GM23338 (cell line): Measurements from ENCODE around the gene GALK1. TPM values are rescaled to one million over a fixed set of nuclear protein-coding genes. Genes with fewer than 3 reads are reported as not detected.

Experiments used
- ATAC-seq: fragments of 200-7000 bp; cut with Tn5 transposase; 3 replicates; pipeline ENCODE4 v1.9.1; 2020
- DNase-seq: peaks from one replicate; pipeline ENCODE4 v3.0.0-alpha.2; 2015; ENCODE audit warnings: low spot score
- H2AFZ ChIP-seq: fragments of 200-600 bp; sonication (generic); 2 replicates; pipeline ENCODE4 v1.8.0; 2016; ENCODE audit warnings: antibody characterized with exemption, mild to moderate bottlenecking, moderate library complexity
- H3F3A ChIP-seq: fragments of 200-600 bp; sonication (generic); replicated peaks from 2 replicates; pipeline ENCODE4 v1.8.0; 2017; ENCODE audit warnings: antibody characterized with exemption, mixed run types, low read depth
- H3K27ac ChIP-seq: fragments of 200-600 bp; sonication (generic); 2 replicates; pipeline ENCODE4 v1.6.1; 2016; ENCODE audit warnings: low read depth
- H3K27me3 ChIP-seq: fragments of 200-600 bp; sonication (generic); 2 replicates; pipeline ENCODE4 v1.8.0; 2016; ENCODE audit warnings: mild to moderate bottlenecking, mixed run types, moderate library complexity; ENCODE audit not compliant: insufficient read depth
- H3K36me3 ChIP-seq: fragments of 200-600 bp; sonication (generic); 2 replicates; pipeline ENCODE4 v1.8.0; 2016; ENCODE audit warnings: mild to moderate bottlenecking; ENCODE audit not compliant: insufficient read depth
- H3K4me1 ChIP-seq: fragments of 200-600 bp; sonication (generic); 2 replicates; pipeline ENCODE4 v1.8.0; 2016; ENCODE audit warnings: mild to moderate bottlenecking, moderate library complexity; ENCODE audit not compliant: insufficient read depth
- H3K4me2 ChIP-seq: fragments of 200-600 bp; sonication (generic); 2 replicates; pipeline ENCODE4 v1.7.1; 2017; ENCODE audit warnings: mixed run types
- H3K4me3 ChIP-seq: fragments of 200-600 bp; sonication (generic); 2 replicates; pipeline ENCODE4 v1.6.1; 2016; ENCODE audit warnings: mixed run types
- H3K79me2 ChIP-seq: fragments of 200-600 bp; sonication (generic); replicated peaks from 2 replicates; pipeline ENCODE4 v1.8.0; 2017; ENCODE audit warnings: mild to moderate bottlenecking; ENCODE audit not compliant: insufficient read depth
- H3K9me2 ChIP-seq: fragments of 200-600 bp; sonication (generic); 2 replicates; pipeline ENCODE4 v1.8.0; 2017; ENCODE audit not compliant: insufficient read depth
- H4K20me1 ChIP-seq: fragments of 200-600 bp; sonication (generic); replicated peaks from 2 replicates; pipeline ENCODE4 v1.8.0; 2017; ENCODE audit warnings: mild to moderate bottlenecking; ENCODE audit not compliant: insufficient read depth
- H3K27ac Mint-ChIP-seq: 2 replicates; pipeline ENCODE4 v1.8.0; 2020; ENCODE audit warnings: inconsistent platforms, mild to moderate bottlenecking, moderate library complexity, mixed read lengths
- H3K27me3 Mint-ChIP-seq: 3 replicates; pipeline ENCODE4 v1.8.0; 2022; ENCODE audit warnings: low read depth, mild to moderate bottlenecking, moderate library complexity, mixed read lengths, inconsistent platforms; ENCODE audit not compliant: insufficient read depth, poor library complexity
- H3K36me3 Mint-ChIP-seq: 3 replicates; pipeline ENCODE4 v1.8.0; 2021; ENCODE audit warnings: low read depth, mild to moderate bottlenecking, inconsistent platforms, moderate library complexity, mixed read lengths
- H3K4me1 Mint-ChIP-seq: 3 replicates; pipeline ENCODE4 v1.8.0; 2020; ENCODE audit warnings: mild to moderate bottlenecking, inconsistent platforms, mixed read lengths
- H3K4me3 Mint-ChIP-seq: 3 replicates; pipeline ENCODE4 v1.8.0; 2021; ENCODE audit warnings: moderate library complexity, mild to moderate bottlenecking, inconsistent platforms, mixed read lengths
- H3K9me3 Mint-ChIP-seq: 3 replicates; pipeline ENCODE4 v1.8.0; 2020; ENCODE audit warnings: moderate library complexity, mild to moderate bottlenecking, inconsistent platforms, mixed read lengths
- CREB1 ChIP-seq: fragments of 250-450 bp; sonication (Bioruptor Pico); IDR thresholded peaks from 2 replicates; pipeline ENCODE4 v1.5.0; 2020; ENCODE audit warnings: low read depth, mild to moderate bottlenecking, moderate library complexity
- JUNB ChIP-seq: IDR thresholded peaks from one replicate; pipeline ENCODE4 v1.6.1; 2016; ENCODE audit warnings: antibody characterized with exemption; ENCODE audit not compliant: unreplicated experiment
- NANOG ChIP-seq: IDR thresholded peaks from 2 replicates; pipeline ENCODE4 v1.6.1; 2016; ENCODE audit warnings: antibody characterized with exemption, borderline replicate concordance
- POLR2AphosphoS5 ChIP-seq: IDR thresholded peaks from 2 replicates; pipeline ENCODE4 v1.6.1; 2016; ENCODE audit warnings: antibody characterized with exemption, low read depth
- STAT1 ChIP-seq: IDR thresholded peaks from one replicate; pipeline ENCODE4 v1.6.1; 2016; ENCODE audit warnings: antibody characterized with exemption; ENCODE audit not compliant: unreplicated experiment
- polyA plus RNA-seq: library from polyadenylated mRNA; unstranded; fragments of >200 nt; fragmentation: Nextera tagmentation; extraction: Ambion mirVana; gene quantifications from 2 replicates; pipeline ENCODE4 v1.2.1, GENCODE V29; 2016
- total RNA-seq: library from RNA; depleted of rRNA; stranded (reverse); fragments of >200 nt; shearing (Covaris generic); gene quantifications from 2 replicates; pipeline ENCODE4 v1.2.3, GENCODE V29; 2014
- TF ChIP-seq, protein P1 (sequence below), 2 experiments: fragments of 200-600 bp in 1 of 2; sonication (generic) in 1 of 2; conservative IDR thresholded peaks; 2 replicates each; pipeline versions ENCODE4 v1.5.1 to v1.6.1; 2016 to 2017; ENCODE audit warnings: antibody characterized with exemption in 2 of 2, low read depth in 2 of 2, mild to moderate bottlenecking in 2 of 2, moderate library complexity in 1 of 2

GALK1 gene
- total and polyA plus RNA-seq, 2 experiments from 2014 or later, result 30.5 to 31.7 TPM

DNA sequence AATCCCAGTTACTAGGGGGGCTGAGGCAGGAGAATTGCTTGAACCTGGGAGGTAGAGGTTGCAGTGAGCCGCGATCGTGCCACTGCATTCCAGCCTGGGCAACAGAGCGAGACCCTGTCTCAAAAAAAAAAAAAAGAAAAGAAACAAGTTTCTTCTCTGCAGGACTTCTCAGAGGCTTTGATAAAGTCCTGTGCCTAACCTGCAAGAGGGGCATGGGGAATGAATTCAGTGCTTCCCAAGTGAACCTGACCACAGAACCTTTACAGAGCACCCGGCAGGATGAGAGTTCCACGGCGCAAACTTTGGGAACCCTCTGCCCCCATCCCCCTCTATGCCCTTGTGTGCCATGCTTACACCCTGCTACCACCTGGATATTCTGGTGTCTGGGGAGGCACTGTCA is 25.8 kb downstream of the GALK1 start:
- Mint-ChIP-seq H3K4me3 (no peak overlapping the region), H3K4me1 (0 out of 3 replicates have a peak, but pooled peaks cover 6% of the 10 kb centered on the region), H3K27ac (no peak overlapping the region), H3K36me3 (no peaks in the 10 kb centered on the region; the same call in 2 of the 3 replicates), H3K9me3 (no peaks in the 10 kb centered on the region), H3K27me3 (peaks cover 6% of the 10 kb centered on the region)
- ATAC-seq (no peak), DNase-seq (no peak)
- H3K36me3 ChIP-seq, result no peaks in the 10 kb centered on the region
- H3K4me3 ChIP-seq, result no peak overlapping the region
- H3K27ac ChIP-seq, result no peak overlapping the region
- no peaks in the 10 kb centered on the region for H3K4me1 ChIP-seq
- H3K79me2 ChIP-seq, result no peaks in the 10 kb centered on the region
- no peak overlapping the region for H3K4me2 ChIP-seq
- no peaks in the 10 kb centered on the region for H3K9me2 ChIP-seq
- H4K20me1 ChIP-seq, result no peaks in the 10 kb centered on the region
- H3K27me3 ChIP-seq, result no peaks in the 10 kb centered on the region
- H3F3A ChIP-seq, result no peaks in the 10 kb centered on the region
- H2AFZ ChIP-seq, result no peak overlapping the region
- TF ChIP-seq JUNB (no peak), POLR2AphosphoS5 (no peak), STAT1 (no peak)
- TF ChIP-seq, protein P1, sequence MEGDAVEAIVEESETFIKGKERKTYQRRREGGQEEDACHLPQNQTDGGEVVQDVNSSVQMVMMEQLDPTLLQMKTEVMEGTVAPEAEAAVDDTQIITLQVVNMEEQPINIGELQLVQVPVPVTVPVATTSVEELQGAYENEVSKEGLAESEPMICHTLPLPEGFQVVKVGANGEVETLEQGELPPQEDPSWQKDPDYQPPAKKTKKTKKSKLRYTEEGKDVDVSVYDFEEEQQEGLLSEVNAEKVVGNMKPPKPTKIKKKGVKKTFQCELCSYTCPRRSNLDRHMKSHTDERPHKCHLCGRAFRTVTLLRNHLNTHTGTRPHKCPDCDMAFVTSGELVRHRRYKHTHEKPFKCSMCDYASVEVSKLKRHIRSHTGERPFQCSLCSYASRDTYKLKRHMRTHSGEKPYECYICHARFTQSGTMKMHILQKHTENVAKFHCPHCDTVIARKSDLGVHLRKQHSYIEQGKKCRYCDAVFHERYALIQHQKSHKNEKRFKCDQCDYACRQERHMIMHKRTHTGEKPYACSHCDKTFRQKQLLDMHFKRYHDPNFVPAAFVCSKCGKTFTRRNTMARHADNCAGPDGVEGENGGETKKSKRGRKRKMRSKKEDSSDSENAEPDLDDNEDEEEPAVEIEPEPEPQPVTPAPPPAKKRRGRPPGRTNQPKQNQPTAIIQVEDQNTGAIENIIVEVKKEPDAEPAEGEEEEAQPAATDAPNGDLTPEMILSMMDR (conservative IDR thresholded peaks at IDR 0.05; ENCODE audit: low read depth in 2 of 2), result no peak

GRCh38 chr17:75738218-75738802 is 26.7 kb downstream of the GALK1 start:
- no peaks in the 10 kb centered on the region for H3K9me3 Mint-ChIP-seq
- H3K4me3 ChIP-seq, result no peak overlapping the region
- no peaks in the 10 kb centered on the region; the same call in 2 of the 3 replicates for H3K36me3 Mint-ChIP-seq
- H3F3A ChIP-seq, result no peaks in the 10 kb centered on the region
- H3K79me2 ChIP-seq, result no peaks in the 10 kb centered on the region
- H3K36me3 ChIP-seq, result no peaks in the 10 kb centered on the region
- no peak overlapping the region for H3K4me2 ChIP-seq
- TF ChIP-seq JUNB (no peak), CREB1 (CRISPR knock-in tag) (no peak), NANOG (no peak)
- TF ChIP-seq, protein P1 (conservative IDR thresholded peaks at IDR 0.05; ENCODE audit: low read depth in 2 of 2), result no peak
- H3K27ac Mint-ChIP-seq, result peak overlapping the region; percentile 91
- H4K20me1 ChIP-seq, result no peaks in the 10 kb centered on the region
- H2AFZ ChIP-seq, result no peak overlapping the region
- no peaks in the 10 kb centered on the region for H3K9me2 ChIP-seq
- H3K27me3 Mint-ChIP-seq, result peaks cover 6% of the 10 kb centered on the region
- no peak overlapping the region for H3K27ac ChIP-seq
- H3K4me3 Mint-ChIP-seq, result no peak overlapping the region
- ATAC-seq, result no peak
- DNase-seq, result no peak
- no peaks in the 10 kb centered on the region for H3K4me1 ChIP-seq
- H3K4me1 Mint-ChIP-seq, result 0 out of 3 replicates have a peak, but pooled peaks cover 6% of the 10 kb centered on the region
- H3K27me3 ChIP-seq, result no peaks in the 10 kb centered on the region
